Measurements from ENCODE around the gene GNPNAT1. TPM values are rescaled to one million over a fixed set of nuclear protein-coding genes. Genes with fewer than 3 reads are reported as not detected.

The GNPNAT1 gene
- total RNA-seq (10 to 100 TPM; 15.8 to 26.9 (median 18.5) TPM), polyA plus RNA-seq (1 to 10 TPM; 8.1 to 9.5 TPM)

DNA sequence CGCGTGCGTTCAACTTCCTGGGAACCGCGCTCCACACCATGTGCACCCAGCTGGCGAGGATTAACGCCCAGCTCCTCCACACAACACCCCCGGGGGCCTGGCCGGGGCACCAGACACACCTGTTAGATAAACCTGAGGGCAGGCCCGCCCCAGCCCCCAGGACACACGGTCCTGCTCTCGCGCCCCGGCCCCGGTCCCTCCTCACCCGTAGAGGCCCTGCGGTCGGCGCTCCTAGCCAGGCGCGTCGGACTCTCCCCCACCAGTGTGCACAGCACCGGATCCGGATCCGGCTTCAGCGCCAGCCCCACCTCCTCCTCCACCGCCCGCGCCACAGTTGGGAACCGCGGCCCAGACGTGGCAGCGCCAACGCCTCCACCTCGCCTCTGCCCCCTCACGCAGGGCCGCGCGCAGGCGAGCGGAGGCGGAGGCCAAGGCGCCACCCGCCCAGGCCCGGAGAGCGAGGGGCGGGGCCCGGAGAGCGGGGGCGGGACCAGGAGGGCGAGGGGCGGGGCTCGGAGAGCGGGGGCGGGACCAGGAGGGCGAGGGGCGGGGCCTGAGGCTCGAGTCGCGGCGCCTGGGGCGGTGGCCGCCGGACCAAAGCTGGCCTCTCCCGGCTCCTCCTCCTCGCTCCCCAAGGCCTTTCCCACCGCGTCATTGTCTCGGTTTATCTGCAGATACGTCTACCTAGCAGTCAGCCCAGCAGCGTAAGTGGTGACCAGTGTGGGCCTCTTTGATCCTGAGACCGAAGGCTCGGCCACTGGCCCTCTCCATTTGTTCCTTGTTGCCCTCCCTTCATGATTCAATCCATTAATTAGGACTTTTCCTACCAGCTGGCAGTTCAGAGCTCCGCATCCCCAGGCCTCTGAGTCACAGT is at the start of gene GNPNAT1:
Gene GNPNAT1 (minus strand): TSS at position 385 of the 874 bp plus-strand sequence. CDS start 6,957 bp downstream, outside the sequence.
- FAIRE-seq (no peak), DNase-seq (peak; percentile 89 to 96 (median 94)), ATAC-seq (peak; percentile 90 to 94 (median 92))
- intact Hi-C loops (cut with DNase I): no loop called here
- TF ChIP-seq, protein P1, sequence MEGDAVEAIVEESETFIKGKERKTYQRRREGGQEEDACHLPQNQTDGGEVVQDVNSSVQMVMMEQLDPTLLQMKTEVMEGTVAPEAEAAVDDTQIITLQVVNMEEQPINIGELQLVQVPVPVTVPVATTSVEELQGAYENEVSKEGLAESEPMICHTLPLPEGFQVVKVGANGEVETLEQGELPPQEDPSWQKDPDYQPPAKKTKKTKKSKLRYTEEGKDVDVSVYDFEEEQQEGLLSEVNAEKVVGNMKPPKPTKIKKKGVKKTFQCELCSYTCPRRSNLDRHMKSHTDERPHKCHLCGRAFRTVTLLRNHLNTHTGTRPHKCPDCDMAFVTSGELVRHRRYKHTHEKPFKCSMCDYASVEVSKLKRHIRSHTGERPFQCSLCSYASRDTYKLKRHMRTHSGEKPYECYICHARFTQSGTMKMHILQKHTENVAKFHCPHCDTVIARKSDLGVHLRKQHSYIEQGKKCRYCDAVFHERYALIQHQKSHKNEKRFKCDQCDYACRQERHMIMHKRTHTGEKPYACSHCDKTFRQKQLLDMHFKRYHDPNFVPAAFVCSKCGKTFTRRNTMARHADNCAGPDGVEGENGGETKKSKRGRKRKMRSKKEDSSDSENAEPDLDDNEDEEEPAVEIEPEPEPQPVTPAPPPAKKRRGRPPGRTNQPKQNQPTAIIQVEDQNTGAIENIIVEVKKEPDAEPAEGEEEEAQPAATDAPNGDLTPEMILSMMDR (IDR thresholded peaks at IDR 0.05): no peak
- Histone ChIP-seq H3K27me3 (no peaks in the 10 kb centered on the region), H3K9me3 (no peaks in the 10 kb centered on the region), H3K27ac (peak within 1 kb of the TSS; percentile 91 to 96 (median 94)), H3K4me1 (peaks cover 7 to 20% (median 12%) of the 10 kb centered on the region in 3 donors), H3K4me3 (peak within 1 kb of the TSS; percentile 57 to 73 (median 68)), H3K36me3 (no peaks in the 10 kb centered on the region)
- 0 to 1% methylated on average over 56 to 74 of the region's 74 CpGs for WGBS, 2 donors

GRCh38 chr14:52840877-52841276 is 49.5 kb upstream of the GNPNAT1 start:
- ATAC-seq (peak in 2 of 4 donors; percentile 62 to 63), DNase-seq (no peak), FAIRE-seq (no peak)
- Histone ChIP-seq H3K4me3 (no peak overlapping the region), H3K4me1 (peaks cover 0 to 8% (median 5%) of the 10 kb centered on the region in 3 donors), H3K27ac (no peak overlapping the region), H3K27me3 (no peaks in the 10 kb centered on the region), H3K36me3 (no peaks in the 10 kb centered on the region), H3K9me3 (no peaks in the 10 kb centered on the region)
- TF ChIP-seq, protein P1 (IDR thresholded peaks at IDR 0.05): no peak
- intact Hi-C loops (cut with DNase I): no loop called here
- WGBS, 2 donors: 74 to 76% methylated on average over 3 of the region's 3 CpGs

GRCh38 chr14:52837451-52837850 is 46.0 kb upstream of the GNPNAT1 start:
- intact Hi-C loops (cut with DNase I): no loop called here
- FAIRE-seq: no peak

GRCh38 chr14:52836063-52836462 is 44.7 kb upstream of the GNPNAT1 start:
- 92 to 96% methylated on average over 9 of the region's 9 CpGs for WGBS, 2 donors
- no peaks in the 10 kb centered on the region for H3K9me3 ChIP-seq
- no peak for ATAC-seq
- no peaks in the 10 kb centered on the region for H3K4me1 ChIP-seq
- no peaks in the 10 kb centered on the region for H3K27me3 ChIP-seq
- no peak for FAIRE-seq
- intact Hi-C loops (cut with DNase I): no loop called here
- no peaks in the 10 kb centered on the region for H3K36me3 ChIP-seq
- H3K27ac ChIP-seq: no peak overlapping the region
- no peak overlapping the region for H3K4me3 ChIP-seq
- no peak for DNase-seq
- TF ChIP-seq, protein P1 (IDR thresholded peaks at IDR 0.05): no peak

More at GRCh38 chr14:52837451-52837850, 46.0 kb upstream of the GNPNAT1 start:
- H3K36me3 ChIP-seq: no peaks in the 10 kb centered on the region
- WGBS, 2 donors: 88 to 95% methylated on average over 7 of the region's 7 CpGs
- ATAC-seq: no peak
- no peak overlapping the region for H3K4me3 ChIP-seq
- TF ChIP-seq, protein P1 (IDR thresholded peaks at IDR 0.05): no peak
- H3K4me1 ChIP-seq: no peaks in the 10 kb centered on the region
- DNase-seq: no peak
- no peaks in the 10 kb centered on the region for H3K27me3 ChIP-seq
- H3K9me3 ChIP-seq: no peaks in the 10 kb centered on the region
- no peak overlapping the region for H3K27ac ChIP-seq

Measured in pancreas (tissue), 10 donors.